ENCODE results near the gene TUBGCP2.

TUBGCP2 gene, protein sequence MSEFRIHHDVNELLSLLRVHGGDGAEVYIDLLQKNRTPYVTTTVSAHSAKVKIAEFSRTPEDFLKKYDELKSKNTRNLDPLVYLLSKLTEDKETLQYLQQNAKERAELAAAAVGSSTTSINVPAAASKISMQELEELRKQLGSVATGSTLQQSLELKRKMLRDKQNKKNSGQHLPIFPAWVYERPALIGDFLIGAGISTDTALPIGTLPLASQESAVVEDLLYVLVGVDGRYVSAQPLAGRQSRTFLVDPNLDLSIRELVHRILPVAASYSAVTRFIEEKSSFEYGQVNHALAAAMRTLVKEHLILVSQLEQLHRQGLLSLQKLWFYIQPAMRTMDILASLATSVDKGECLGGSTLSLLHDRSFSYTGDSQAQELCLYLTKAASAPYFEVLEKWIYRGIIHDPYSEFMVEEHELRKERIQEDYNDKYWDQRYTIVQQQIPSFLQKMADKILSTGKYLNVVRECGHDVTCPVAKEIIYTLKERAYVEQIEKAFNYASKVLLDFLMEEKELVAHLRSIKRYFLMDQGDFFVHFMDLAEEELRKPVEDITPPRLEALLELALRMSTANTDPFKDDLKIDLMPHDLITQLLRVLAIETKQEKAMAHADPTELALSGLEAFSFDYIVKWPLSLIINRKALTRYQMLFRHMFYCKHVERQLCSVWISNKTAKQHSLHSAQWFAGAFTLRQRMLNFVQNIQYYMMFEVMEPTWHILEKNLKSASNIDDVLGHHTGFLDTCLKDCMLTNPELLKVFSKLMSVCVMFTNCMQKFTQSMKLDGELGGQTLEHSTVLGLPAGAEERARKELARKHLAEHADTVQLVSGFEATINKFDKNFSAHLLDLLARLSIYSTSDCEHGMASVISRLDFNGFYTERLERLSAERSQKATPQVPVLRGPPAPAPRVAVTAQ

DNA sequence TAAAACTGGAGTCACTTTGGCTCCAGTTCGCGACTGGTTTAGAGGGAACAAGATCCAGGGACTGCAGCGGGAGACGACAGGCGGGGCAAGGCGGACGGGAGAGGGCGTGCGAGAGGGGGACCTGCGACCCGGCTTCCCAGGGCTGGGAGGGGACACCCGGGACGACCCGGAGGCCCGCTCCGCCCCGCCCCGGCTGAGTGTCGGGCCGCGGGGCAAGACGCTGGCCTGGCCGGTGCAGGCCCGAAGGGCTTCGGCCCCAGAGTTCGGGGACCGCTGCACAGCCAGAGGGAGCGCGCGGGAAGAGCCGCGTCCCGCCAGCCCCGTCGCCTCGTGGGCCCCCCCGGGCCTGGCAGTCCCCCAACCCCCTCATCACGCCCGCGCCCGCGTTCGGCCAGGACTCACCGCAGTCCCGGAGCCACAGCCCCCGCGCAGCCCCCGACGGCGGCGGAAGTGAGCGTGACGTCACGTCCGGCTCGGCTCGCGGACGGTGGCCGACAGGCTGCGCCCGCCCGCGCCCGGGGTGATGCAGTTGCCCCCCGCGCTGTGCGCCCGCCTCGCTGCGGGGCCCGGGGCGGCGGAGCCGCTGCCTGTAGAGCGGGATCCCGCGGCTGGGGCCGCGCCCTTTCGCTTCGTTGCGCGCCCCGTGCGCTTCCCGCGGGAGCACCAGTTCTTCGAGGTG lies at the start of gene TUBGCP2, which contains the start of gene ZNF511:
TUBGCP2 (minus strand) TSS at position 452 of the 679 bp plus-strand sequence. CDS start 5,931 bp downstream, outside the sequence.
ZNF511 (plus strand) TSS at position 494 of the 679 bp plus-strand sequence; CDS start at position 524, 30 bp downstream.
- Histone ChIP-seq H3K9me3 (no peaks in the 10 kb centered on the region), H3K36me3 (replicated peaks) (no peaks in the 10 kb centered on the region; the same call in 1 of the 2 replicates), H3K4me1 (no peaks in the 10 kb centered on the region), H3K4me3 (peak within 1 kb of the TSS; percentile 71), H3K27me3 (ENCODE audit: low read depth) (no peaks in the 10 kb centered on the region)
- in situ Hi-C loops (cut with MboI; ENCODE audit: low sequenced_read_pairs), result no loop called here
- DNase-seq (ENCODE audit: low spot score in 2 of 2), result peak; percentile 65 to 86

DNA sequence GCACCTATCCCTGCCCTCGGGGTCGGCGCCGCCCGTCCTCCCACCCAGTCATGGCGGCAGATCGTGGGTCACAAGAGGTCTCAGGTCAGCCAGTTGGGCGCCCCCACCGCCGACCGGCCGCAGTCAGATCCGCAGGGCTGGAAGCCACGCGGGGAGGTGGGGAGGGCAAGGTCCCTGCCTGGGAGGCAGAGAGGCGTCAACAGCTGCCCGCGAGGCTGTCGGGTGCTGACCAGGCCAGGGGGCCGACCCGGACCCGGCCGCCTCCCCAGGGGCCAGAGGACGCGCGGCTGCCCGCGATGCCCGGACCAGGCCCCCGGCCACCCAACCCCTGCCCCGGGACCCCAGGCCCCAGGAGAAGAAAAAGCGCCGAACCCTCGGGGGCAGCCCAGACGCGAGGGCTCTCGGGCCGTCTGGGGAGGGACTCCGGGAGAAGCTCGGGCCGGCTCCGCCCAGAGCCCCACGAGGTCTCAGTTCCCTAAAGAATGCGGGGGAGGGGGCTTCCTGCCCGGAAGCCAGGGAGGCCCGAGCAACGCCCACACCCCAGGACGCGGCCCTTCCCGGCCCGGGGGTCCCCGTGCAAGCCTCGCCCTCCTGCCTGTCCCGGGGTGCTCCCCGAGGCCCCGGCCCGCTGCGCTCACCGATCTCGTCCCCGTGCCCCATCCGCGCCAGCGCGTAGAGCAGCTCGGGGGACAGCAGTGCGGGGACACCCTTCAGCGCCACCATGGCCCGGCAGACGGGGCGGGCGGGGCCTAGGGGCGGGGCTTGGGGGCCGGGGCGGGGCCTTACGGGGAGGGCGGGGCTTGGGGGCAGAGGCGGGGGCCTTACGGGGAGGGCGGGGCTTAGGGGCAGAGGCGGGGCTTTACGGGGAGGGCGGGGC lies 48.9 kb upstream of the TUBGCP2 start, which contains the start of gene FUOM:
FUOM (minus strand) TSS at position 735 of the 877 bp plus-strand sequence; CDS start at position 723, 12 bp downstream.
- peak; percentile 75 to 88 for DNase-seq (ENCODE audit: low spot score in 2 of 2)
- no peaks in the 10 kb centered on the region for H3K9me3 ChIP-seq
- no peaks in the 10 kb centered on the region for H3K27me3 ChIP-seq (ENCODE audit: low read depth)
- in situ Hi-C loops (cut with MboI; ENCODE audit: low sequenced_read_pairs), result no loop called here
- peaks cover 7% of the 10 kb centered on the region for H3K4me1 ChIP-seq
- peak within 1 kb of the TSS; percentile 72 for H3K4me3 ChIP-seq
- H3K36me3 ChIP-seq (replicated peaks), result peaks cover 18% of the 10 kb centered on the region

DNA sequence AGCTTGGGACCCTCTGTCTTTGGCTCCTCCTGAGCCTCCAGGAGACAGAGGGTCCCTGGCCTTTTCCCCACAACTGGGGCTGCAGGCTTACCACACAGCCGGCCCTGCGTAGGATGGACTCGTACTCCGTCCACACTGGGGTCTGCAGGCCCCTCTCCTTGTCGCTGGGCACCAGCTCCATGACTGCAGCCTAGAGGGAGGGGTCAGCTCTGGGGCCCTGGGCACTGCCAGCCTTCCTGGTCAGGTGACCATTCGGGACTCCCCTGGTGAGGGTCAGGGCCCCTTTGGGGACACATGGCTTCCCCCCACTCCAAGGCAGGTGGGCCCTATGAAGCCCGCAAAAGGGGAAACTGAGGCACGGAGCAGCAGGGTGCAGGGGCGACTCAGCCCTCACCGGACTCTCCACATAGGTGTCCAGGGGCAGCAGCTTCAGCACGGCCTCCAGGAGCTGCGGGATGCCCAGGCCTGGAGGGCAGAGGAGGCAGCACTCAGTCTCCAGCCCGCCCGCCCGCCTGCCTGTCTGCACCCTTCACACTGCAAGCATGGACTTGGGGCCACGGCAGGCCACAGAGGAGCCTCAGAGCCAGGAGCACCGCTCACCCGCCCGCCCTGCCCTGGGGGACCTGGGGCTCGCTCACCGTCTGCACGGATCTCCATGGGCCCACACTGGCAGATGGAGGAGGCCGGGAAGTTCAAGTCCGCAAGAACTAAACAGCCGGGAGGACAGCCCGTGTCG lies 48.0 kb upstream of the TUBGCP2 start:
- Histone ChIP-seq H3K27me3 (ENCODE audit: low read depth) (no peaks in the 10 kb centered on the region), H3K36me3 (replicated peaks) (peaks cover 13% of the 10 kb centered on the region), H3K4me1 (peaks cover 7% of the 10 kb centered on the region), H3K4me3 (peak overlapping the region; percentile 72), H3K9me3 (no peaks in the 10 kb centered on the region)
- in situ Hi-C loops (cut with MboI; ENCODE audit: low sequenced_read_pairs), result no loop called here
- DNase-seq (ENCODE audit: low spot score in 2 of 2), result no peak

DNA sequence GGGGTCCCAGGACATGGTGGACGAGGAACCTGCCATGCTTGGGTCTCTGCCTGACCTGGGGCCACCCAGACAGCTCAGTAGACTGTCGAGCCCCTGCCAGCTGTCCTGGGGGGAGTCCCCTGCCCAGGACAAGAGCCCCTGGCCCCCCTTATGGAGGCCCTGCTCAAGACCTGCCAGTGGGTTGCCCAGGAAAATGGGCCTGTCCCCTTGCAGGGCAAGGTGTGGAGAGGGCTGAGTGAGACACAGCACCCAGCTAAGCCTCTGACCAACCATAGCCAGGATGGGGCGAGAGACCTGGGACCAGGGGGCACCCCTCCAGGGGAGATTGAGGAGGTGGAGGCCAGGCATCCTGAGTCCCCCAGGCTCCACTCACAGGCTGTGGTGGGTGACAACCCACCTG lies 47.3 kb upstream of the TUBGCP2 start:
- H3K27me3 ChIP-seq (ENCODE audit: low read depth), result no peaks in the 10 kb centered on the region
- in situ Hi-C loops (cut with MboI; ENCODE audit: low sequenced_read_pairs), result no loop called here
- H3K36me3 ChIP-seq (replicated peaks), result peaks cover 13% of the 10 kb centered on the region
- H3K4me1 ChIP-seq, result peaks cover 7% of the 10 kb centered on the region
- no peak overlapping the region; the same call in 1 of the 2 replicates for H3K4me3 ChIP-seq
- no peak for DNase-seq (ENCODE audit: low spot score in 2 of 2)
- H3K9me3 ChIP-seq, result no peaks in the 10 kb centered on the region

DNA sequence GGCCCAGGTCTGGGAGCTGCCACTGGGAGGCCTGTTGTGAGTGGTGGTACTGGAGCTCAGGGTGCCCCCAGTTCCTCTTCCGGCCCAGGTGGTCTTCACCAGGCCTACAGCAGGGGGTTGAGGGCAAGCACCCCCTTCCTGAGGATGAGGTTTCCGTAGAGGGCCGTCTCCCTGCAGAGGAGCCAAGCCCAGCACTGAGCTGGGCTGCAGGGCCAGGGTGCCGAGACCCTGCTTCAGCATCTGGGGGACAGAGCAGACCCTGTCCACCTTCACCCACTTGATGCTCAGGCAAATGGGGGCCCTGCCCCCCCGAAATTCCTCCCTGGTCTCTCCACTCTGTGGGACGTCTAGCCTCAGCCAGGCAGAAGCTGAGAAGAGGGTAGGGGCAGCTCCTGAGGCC lies 46.6 kb upstream of the TUBGCP2 start:
- Histone ChIP-seq H3K4me1 (peaks cover 7% of the 10 kb centered on the region), H3K27me3 (ENCODE audit: low read depth) (no peaks in the 10 kb centered on the region), H3K4me3 (no peak overlapping the region), H3K9me3 (no peaks in the 10 kb centered on the region), H3K36me3 (replicated peaks) (peaks cover 13% of the 10 kb centered on the region)
- in situ Hi-C loops (cut with MboI; ENCODE audit: low sequenced_read_pairs), result no loop called here
- DNase-seq (ENCODE audit: low spot score in 2 of 2), result no peak

DNA sequence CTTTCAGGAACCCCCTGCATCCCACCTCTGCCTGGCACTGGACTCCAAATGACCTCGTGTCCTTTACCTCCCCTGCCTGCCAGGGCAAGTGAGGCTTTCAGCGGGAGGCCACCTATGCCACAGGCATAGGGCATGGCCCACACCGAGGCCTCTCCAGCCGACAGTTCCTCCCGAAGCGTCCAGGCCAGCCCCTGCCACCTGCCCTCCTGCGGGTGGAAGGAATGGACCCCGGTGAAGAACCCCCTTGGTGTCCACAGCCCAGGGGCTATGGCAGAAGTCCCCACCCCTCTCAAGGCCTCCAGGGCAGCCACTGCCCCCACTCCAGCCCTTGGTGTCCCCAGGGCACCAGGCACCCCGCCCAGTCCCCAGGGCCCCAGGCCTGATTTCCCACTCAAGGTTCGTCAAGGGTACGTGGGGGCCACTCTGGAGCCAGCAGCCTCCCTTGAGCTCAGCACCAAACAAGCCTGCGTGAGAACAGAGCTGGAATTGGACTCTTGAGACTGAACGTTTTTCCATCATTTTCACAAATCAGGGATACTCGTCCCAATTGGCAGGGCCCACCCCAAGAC lies 46.1 kb upstream of the TUBGCP2 start:
- no peaks in the 10 kb centered on the region for H3K9me3 ChIP-seq
- peaks cover 13% of the 10 kb centered on the region for H3K36me3 ChIP-seq (replicated peaks)
- DNase-seq (ENCODE audit: low spot score in 2 of 2), result no peak
- no peaks in the 10 kb centered on the region for H3K27me3 ChIP-seq (ENCODE audit: low read depth)
- peaks cover 7% of the 10 kb centered on the region for H3K4me1 ChIP-seq
- H3K4me3 ChIP-seq, result no peak overlapping the region
- in situ Hi-C loops (cut with MboI; ENCODE audit: low sequenced_read_pairs), result no loop called here

DNA sequence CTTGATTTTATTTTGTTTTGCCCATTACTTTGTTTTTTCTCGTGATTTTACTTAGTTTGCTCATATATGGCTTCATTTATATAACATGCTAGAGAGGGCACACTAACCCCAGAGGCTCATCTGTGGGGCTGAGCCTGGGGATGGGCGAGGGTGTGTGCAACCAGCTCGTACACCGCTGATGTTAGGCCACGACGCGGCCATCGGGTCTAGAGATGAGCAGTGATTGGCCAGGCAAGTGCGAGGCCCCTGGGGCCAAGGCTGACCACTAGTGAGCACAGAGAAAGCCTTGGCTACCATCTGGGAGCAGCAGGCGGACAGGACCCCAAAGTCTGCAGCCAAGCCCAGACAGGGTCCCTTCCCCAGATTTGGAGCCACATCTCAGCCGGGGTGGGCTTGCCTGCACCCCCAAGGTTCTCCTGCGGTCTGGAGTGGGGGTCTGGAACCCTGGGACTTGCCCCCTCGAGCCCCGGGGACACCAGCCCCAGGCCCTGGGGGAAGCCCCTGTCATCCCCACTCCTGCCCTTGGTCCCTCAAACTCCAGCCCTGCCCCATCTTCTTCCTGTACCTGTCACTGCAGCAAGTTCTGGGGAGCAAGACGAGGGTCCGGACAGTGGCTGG lies 45.4 kb upstream of the TUBGCP2 start:
- Histone ChIP-seq H3K27me3 (ENCODE audit: low read depth) (no peaks in the 10 kb centered on the region), H3K9me3 (no peaks in the 10 kb centered on the region), H3K4me3 (no peak overlapping the region), H3K4me1 (peaks cover 7% of the 10 kb centered on the region), H3K36me3 (replicated peaks) (peaks cover 13% of the 10 kb centered on the region)
- DNase-seq (ENCODE audit: low spot score in 2 of 2), result no peak
- in situ Hi-C loops (cut with MboI; ENCODE audit: low sequenced_read_pairs), result no loop called here

DNA sequence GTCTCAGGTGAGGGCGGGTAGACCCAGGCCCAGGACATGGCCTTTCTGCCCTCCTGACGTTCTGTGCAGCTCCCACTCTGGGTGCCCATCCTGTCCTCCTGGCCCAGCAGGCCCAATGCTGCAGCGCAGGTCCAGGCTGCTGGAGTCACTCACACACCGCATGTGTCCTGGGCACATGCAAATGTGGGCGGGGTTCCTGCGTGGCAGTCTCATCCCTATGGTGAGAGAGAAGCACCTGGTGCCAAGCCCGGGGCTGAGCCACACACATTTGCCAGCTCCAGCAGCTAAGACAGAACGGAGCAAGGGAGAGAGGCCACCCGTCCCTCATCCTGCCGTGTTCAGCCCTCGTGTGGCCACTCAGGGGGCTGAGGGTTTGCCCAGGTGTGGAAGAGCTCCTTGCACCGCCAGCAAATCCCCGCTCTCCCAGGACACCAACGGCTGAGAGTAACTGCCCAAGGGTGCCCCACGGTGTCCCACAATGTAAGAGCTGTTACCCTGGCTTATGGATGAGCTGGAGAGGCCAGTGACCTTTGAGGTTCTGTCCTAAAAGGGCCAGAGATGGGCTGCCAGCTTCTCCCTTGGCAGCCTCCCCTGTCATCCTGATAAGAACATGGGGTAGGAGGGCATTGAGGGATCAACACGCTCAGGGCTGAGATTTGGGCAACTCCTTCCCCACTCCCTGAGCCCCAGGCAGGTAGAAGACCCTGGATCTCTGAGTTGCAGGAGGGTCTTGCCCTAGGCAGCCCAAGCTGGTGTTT lies 44.7 kb upstream of the TUBGCP2 start:
- DNase-seq (ENCODE audit: low spot score in 2 of 2), result no peak
- no peaks in the 10 kb centered on the region for H3K9me3 ChIP-seq
- H3K36me3 ChIP-seq (replicated peaks), result peaks cover 13% of the 10 kb centered on the region
- peaks cover 7% of the 10 kb centered on the region for H3K4me1 ChIP-seq
- in situ Hi-C loops (cut with MboI; ENCODE audit: low sequenced_read_pairs), result no loop called here
- H3K27me3 ChIP-seq (ENCODE audit: low read depth), result no peaks in the 10 kb centered on the region
- no peak overlapping the region for H3K4me3 ChIP-seq

DNA sequence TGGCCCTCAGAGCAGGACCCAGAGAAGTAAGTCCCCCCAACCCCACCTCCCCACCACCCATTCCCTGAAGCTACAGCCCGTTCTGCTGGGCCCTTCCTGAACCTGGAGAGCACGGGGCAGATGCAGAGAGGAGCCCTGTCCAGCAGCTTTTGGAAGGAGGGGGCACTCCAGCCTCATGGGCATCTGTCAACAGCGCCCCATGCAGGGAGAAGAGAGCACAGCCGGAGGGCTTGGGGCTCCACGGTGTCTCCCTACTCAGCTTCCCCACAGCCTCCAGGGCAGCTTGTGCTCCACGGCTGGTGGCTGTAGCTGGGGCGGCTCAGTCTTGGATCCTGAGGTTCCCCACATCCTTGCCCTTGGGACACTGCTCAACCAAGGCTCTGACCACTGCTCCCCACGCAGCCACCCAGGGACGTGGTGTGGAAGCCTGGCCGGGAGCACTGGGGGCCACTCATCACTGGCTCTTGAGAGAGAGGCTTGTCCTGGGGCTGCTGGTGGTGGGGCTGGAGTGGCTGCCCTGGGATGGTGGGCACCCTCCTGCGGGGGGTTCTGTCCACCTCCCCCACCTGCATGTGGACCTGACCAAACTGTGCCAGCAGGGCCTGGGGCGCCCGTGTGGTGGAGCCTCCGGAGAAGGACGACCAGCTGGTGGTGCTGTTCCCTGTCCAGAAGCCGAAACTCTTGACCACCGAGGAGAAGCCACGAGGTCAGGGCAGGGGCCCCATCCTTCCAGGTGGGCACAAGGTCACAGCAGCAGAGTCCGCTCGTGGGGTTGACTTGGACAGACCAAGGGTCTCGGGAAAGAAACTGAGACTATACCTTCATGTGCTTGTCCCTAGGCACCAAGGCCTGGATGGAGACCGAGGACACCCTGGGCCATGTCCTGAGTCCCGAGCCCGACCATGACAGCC lies 43.0 kb upstream of the TUBGCP2 start:
- no peaks in the 10 kb centered on the region for H3K27me3 ChIP-seq (ENCODE audit: low read depth)
- peaks cover 5% of the 10 kb centered on the region for H3K4me1 ChIP-seq
- no peak overlapping the region for H3K4me3 ChIP-seq
- in situ Hi-C loops (cut with MboI; ENCODE audit: low sequenced_read_pairs), result no loop called here
- no peaks in the 10 kb centered on the region for H3K9me3 ChIP-seq
- H3K36me3 ChIP-seq (replicated peaks), result peaks cover 13% of the 10 kb centered on the region
- DNase-seq (ENCODE audit: low spot score in 2 of 2), result no peak

DNA sequence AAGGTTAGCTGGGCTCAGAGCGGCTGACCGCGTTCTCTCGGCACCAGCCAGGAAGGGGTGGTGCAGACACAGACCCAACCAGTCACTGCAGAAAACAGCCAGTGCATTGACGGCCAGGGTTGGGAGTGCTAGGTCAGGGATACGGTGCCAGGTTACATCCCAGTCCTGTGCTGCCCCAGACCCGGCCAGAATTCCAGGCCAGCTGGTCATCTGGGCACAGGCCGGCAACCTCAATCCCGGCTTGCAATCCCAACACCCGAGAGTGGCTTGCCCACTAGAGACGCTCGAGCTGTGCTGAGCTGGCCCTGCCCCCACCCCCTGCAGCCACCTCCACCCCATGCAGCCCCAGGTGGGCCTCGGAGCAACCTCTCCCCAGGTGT lies 42.3 kb upstream of the TUBGCP2 start:
- Histone ChIP-seq H3K4me1 (no peaks in the 10 kb centered on the region), H3K4me3 (no peak overlapping the region), H3K36me3 (replicated peaks) (peaks cover 6% of the 10 kb centered on the region), H3K9me3 (no peaks in the 10 kb centered on the region), H3K27me3 (ENCODE audit: low read depth) (no peaks in the 10 kb centered on the region)
- no peak for DNase-seq (ENCODE audit: low spot score in 2 of 2)
- in situ Hi-C loops (cut with MboI; ENCODE audit: low sequenced_read_pairs), result no loop called here

Measured in HAP-1 (cell line).